NCI-H2196 (cell line): ENCODE results near the gene CACNA1A.
"Not testable (repeated sequence)": the region's sequence is repeated elsewhere in the genome, so short reads cannot be mapped to it uniquely, and the experiment has no call there.

ENCODE experiments used
- DNase-seq: peaks from one replicate; lab custom pipeline; 2025; ENCODE audit not compliant: unreplicated experiment; lab: John Stamatoyannopoulos, UW

CACNA1A gene

GRCh38 chr19:13282486-13283065 is 223.7 kb downstream of the CACNA1A start:
- DNase-seq: no peak

GRCh38 chr19:13281567-13282291 is 224.6 kb downstream of the CACNA1A start:
- no peak for DNase-seq

- DNase-seq: peak; percentile 67
Observed at GRCh38 chr19:13277104-13277809, 229.0 kb downstream of the CACNA1A start.

- DNase-seq: no peak
Observed at GRCh38 chr19:13275016-13275722, 231.1 kb downstream of the CACNA1A start.

- no peak for DNase-seq
Observed at GRCh38 chr19:13270514-13271105, 235.7 kb downstream of the CACNA1A start.

GRCh38 chr19:13269348-13269747 is 236.9 kb downstream of the CACNA1A start:
- no peak for DNase-seq

GRCh38 chr19:13267889-13268288 is 238.4 kb downstream of the CACNA1A start:
- no peak for DNase-seq

GRCh38 chr19:13267131-13267530 is 239.1 kb downstream of the CACNA1A start:
- no peak for DNase-seq

GRCh38 chr19:13262450-13262849 is 243.8 kb downstream of the CACNA1A start:
- DNase-seq: peak; percentile 24

- DNase-seq: no peak
Observed at GRCh38 chr19:13260883-13261653, 245.2 kb downstream of the CACNA1A start.

GRCh38 chr19:13256918-13257317 is 249.4 kb downstream of the CACNA1A start:
- no peak for DNase-seq

- not testable (repeated sequence) for DNase-seq
Observed at GRCh38 chr19:13256398-13256797, 249.9 kb downstream of the CACNA1A start.

GRCh38 chr19:13255719-13256059 is 250.6 kb downstream of the CACNA1A start:
- DNase-seq: no peak

- no peak for DNase-seq
Observed at GRCh38 chr19:13255041-13255718, 251.1 kb downstream of the CACNA1A start.

GRCh38 chr19:13252569-13253335 is 253.5 kb downstream of the CACNA1A start:
- no peak for DNase-seq

GRCh38 chr19:13244920-13245319 is 261.4 kb downstream of the CACNA1A start:
- DNase-seq: no peak

GRCh38 chr19:13241231-13242104 is 264.8 kb downstream of the CACNA1A start:
- no peak for DNase-seq

GRCh38 chr19:13240312-13241022 is 265.8 kb downstream of the CACNA1A start:
- DNase-seq: no peak
